Activated naive CD8-positive, alpha-beta T cell treated with anti-CD3 and anti-CD28 coated beads, Interleukin-2, amount 10 ng/mL, durations not matched to agents 7 days and 5 days (primary cell): ENCODE measurements around the gene EPN2. TPM values are rescaled to one million over a fixed set of nuclear protein-coding genes. Genes with fewer than 3 reads are reported as not detected.

ENCODE experiments used
- ATAC-seq: fragments of 150-1000 bp; cut with Tn5 transposase; one replicate; pipeline ENCODE4 v1.10.0; 2021; ENCODE audit warnings: low read depth, moderate library complexity
- POLR2A ChIA-PET: fragments of 350-600 bp; sonication (Branson Sonifier 250); formaldehyde crosslinking; loops from one replicate; lab custom pipeline; 2021; ENCODE audit warnings: antibody characterized with exemption; lab: Charles Lee
- DNase-seq: peaks from one replicate; pipeline ENCODE4 v3.0.0; 2021
- H3K27ac Mint-ChIP-seq: one replicate; pipeline ENCODE4 v1.8.0; 2022; ENCODE audit warnings: mild to moderate bottlenecking, mixed read lengths
- H3K27me3 Mint-ChIP-seq: one replicate; pipeline ENCODE4 v1.8.0; 2022; ENCODE audit warnings: mild to moderate bottlenecking, moderate library complexity, mixed read lengths
- H3K36me3 Mint-ChIP-seq: one replicate; pipeline ENCODE4 v1.8.0; 2021; ENCODE audit warnings: mild to moderate bottlenecking, mixed read lengths
- H3K4me1 Mint-ChIP-seq: one replicate; pipeline ENCODE4 v1.8.0; 2021; ENCODE audit warnings: mixed read lengths
- H3K4me3 Mint-ChIP-seq: one replicate; pipeline ENCODE4 v1.8.0; 2022; ENCODE audit warnings: mild to moderate bottlenecking, moderate library complexity, mixed read lengths
- H3K9me3 Mint-ChIP-seq: one replicate; pipeline ENCODE4 v1.8.0; 2021; ENCODE audit warnings: mixed read lengths
- total RNA-seq, 2 experiments: library from RNA; stranded (reverse); gene quantifications; one replicate each; pipeline ENCODE4 v1.2.3, GENCODE V29; 2021

EPN2 gene
- total RNA-seq, 2 experiments from 2014 or later, result 7.1 to 7.5 TPM

DNA sequence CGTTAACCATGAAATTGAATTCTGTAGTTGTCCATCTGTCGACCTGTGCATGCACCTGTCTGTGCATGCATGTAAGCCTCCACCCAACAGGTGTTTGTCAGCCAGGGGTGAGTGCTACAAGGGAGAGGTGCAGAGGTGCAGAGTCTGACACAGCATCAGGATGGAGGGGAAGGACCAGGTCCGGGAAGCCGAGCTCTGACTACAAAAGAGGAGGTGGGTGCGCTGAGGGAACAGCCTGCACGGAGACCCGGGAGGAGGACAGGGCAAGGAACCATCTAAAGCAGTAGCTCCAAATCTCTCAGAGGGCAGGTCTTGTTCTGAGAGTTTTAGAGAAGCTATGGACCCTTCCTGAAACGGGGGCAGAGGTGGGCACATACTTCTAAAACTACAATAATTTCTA, 71.2 kb downstream of the EPN2 start:
- no peaks in the 10 kb centered on the region for H3K36me3 Mint-ChIP-seq
- H3K4me3 Mint-ChIP-seq, result no peak overlapping the region
- no peaks in the 10 kb centered on the region for H3K9me3 Mint-ChIP-seq
- DNase-seq (no peak), ATAC-seq (no peak)
- peaks cover 41% of the 10 kb centered on the region for H3K27me3 Mint-ChIP-seq
- peaks cover 30% of the 10 kb centered on the region for H3K4me1 Mint-ChIP-seq
- POLR2A ChIA-PET, result no interaction called here
- H3K27ac Mint-ChIP-seq, result no peak overlapping the region

GRCh38 chr17:19309701-19310100, 72.5 kb downstream of the EPN2 start:
- no peak overlapping the region for H3K27ac Mint-ChIP-seq
- peaks cover 26% of the 10 kb centered on the region for H3K4me1 Mint-ChIP-seq
- peaks cover 41% of the 10 kb centered on the region for H3K27me3 Mint-ChIP-seq
- DNase-seq (no peak), ATAC-seq (no peak)
- H3K9me3 Mint-ChIP-seq, result no peaks in the 10 kb centered on the region
- POLR2A ChIA-PET, result no interaction called here
- H3K4me3 Mint-ChIP-seq, result no peak overlapping the region
- H3K36me3 Mint-ChIP-seq, result no peaks in the 10 kb centered on the region

- no peak overlapping the region for H3K4me3 Mint-ChIP-seq
- H3K9me3 Mint-ChIP-seq, result no peaks in the 10 kb centered on the region
- DNase-seq (no peak), ATAC-seq (no peak)
- peaks cover 24% of the 10 kb centered on the region for H3K4me1 Mint-ChIP-seq
- POLR2A ChIA-PET, result no interaction called here
- no peak overlapping the region for H3K27ac Mint-ChIP-seq
- H3K27me3 Mint-ChIP-seq, result peaks cover 42% of the 10 kb centered on the region
- H3K36me3 Mint-ChIP-seq, result no peaks in the 10 kb centered on the region
Measured at GRCh38 chr17:19310151-19310550, 73.0 kb downstream of the EPN2 start.

- H3K4me3 Mint-ChIP-seq, result no peak overlapping the region
- H3K27me3 Mint-ChIP-seq, result peaks cover 41% of the 10 kb centered on the region
- H3K9me3 Mint-ChIP-seq, result no peaks in the 10 kb centered on the region
- H3K4me1 Mint-ChIP-seq, result peaks cover 15% of the 10 kb centered on the region
- no peaks in the 10 kb centered on the region for H3K36me3 Mint-ChIP-seq
- no peak for DNase-seq
- H3K27ac Mint-ChIP-seq, result no peak overlapping the region
- ATAC-seq, result no peak
- POLR2A ChIA-PET, result no interaction called here
Measured at GRCh38 chr17:19311016-19311415, 73.8 kb downstream of the EPN2 start.

- Mint-ChIP-seq H3K9me3 (no peaks in the 10 kb centered on the region), H3K36me3 (no peaks in the 10 kb centered on the region), H3K27ac (no peak overlapping the region), H3K4me3 (no peak overlapping the region), H3K27me3 (peaks cover 36% of the 10 kb centered on the region), H3K4me1 (peaks cover 9% of the 10 kb centered on the region)
- POLR2A ChIA-PET, result no interaction called here
- ATAC-seq (no peak), DNase-seq (no peak)
Measured at GRCh38 chr17:19311421-19312215, 74.5 kb downstream of the EPN2 start.

DNA sequence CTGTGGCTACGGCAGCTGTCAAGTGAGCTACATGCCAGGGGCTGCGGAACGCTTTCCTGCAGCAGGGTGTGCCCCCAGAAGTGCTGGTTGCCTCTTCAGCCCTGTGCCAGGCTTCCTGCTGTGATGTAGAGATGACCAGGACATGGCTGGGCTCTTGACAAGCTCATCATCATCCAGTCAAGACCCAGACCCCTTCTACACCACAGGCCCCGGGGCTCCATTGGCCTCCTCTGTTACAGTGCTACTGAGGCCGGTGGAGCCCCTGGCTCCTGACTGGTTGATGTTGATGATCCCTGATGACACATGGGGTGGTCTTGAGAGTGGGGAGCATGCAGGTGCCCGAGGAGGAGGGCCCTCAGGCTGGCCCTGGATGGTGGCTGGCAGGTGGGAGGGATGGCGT, 75.2 kb downstream of the EPN2 start:
- no peaks in the 10 kb centered on the region for H3K36me3 Mint-ChIP-seq
- no peak for DNase-seq
- no peak overlapping the region for H3K27ac Mint-ChIP-seq
- H3K4me3 Mint-ChIP-seq, result no peak overlapping the region
- H3K27me3 Mint-ChIP-seq, result peaks cover 35% of the 10 kb centered on the region
- H3K4me1 Mint-ChIP-seq, result peaks cover 6% of the 10 kb centered on the region
- H3K9me3 Mint-ChIP-seq, result no peaks in the 10 kb centered on the region
- ATAC-seq, result no peak
- POLR2A ChIA-PET, result no interaction called here

GRCh38 chr17:19313066-19313745, 76.0 kb downstream of the EPN2 start:
- ATAC-seq, result no peak
- H3K4me3 Mint-ChIP-seq, result no peak overlapping the region
- POLR2A ChIA-PET, result no interaction called here
- no peaks in the 10 kb centered on the region for H3K36me3 Mint-ChIP-seq
- no peak overlapping the region for H3K27ac Mint-ChIP-seq
- H3K9me3 Mint-ChIP-seq, result no peaks in the 10 kb centered on the region
- H3K4me1 Mint-ChIP-seq, result peaks cover 3% of the 10 kb centered on the region
- no peak for DNase-seq
- peaks cover 27% of the 10 kb centered on the region for H3K27me3 Mint-ChIP-seq

GRCh38 chr17:19313746-19314651, 76.8 kb downstream of the EPN2 start:
- H3K9me3 Mint-ChIP-seq, result no peaks in the 10 kb centered on the region
- peaks cover 3% of the 10 kb centered on the region for H3K4me1 Mint-ChIP-seq
- H3K36me3 Mint-ChIP-seq, result no peaks in the 10 kb centered on the region
- DNase-seq (no peak), ATAC-seq (no peak)
- H3K27me3 Mint-ChIP-seq, result peaks cover 19% of the 10 kb centered on the region
- no peak overlapping the region for H3K27ac Mint-ChIP-seq
- H3K4me3 Mint-ChIP-seq, result no peak overlapping the region
- POLR2A ChIA-PET, result no interaction called here

GRCh38 chr17:19315104-19315503, 77.9 kb downstream of the EPN2 start:
- H3K27me3 Mint-ChIP-seq, result peaks cover 10% of the 10 kb centered on the region
- H3K9me3 Mint-ChIP-seq, result no peaks in the 10 kb centered on the region
- ATAC-seq (no peak), DNase-seq (no peak)
- no peaks in the 10 kb centered on the region for H3K36me3 Mint-ChIP-seq
- peaks cover 3% of the 10 kb centered on the region for H3K4me1 Mint-ChIP-seq
- POLR2A ChIA-PET, result no interaction called here
- H3K4me3 Mint-ChIP-seq, result no peak overlapping the region
- H3K27ac Mint-ChIP-seq, result no peak overlapping the region

GRCh38 chr17:19316761-19317358, 79.7 kb downstream of the EPN2 start:
- ATAC-seq (no peak), DNase-seq (no peak)
- Mint-ChIP-seq H3K4me1 (peaks cover under 1% of the 10 kb centered on the region), H3K4me3 (no peak overlapping the region), H3K36me3 (no peaks in the 10 kb centered on the region), H3K9me3 (no peaks in the 10 kb centered on the region), H3K27me3 (peaks cover 7% of the 10 kb centered on the region), H3K27ac (no peak overlapping the region)
- POLR2A ChIA-PET, result no interaction called here

- Mint-ChIP-seq H3K9me3 (no peaks in the 10 kb centered on the region), H3K27ac (no peak overlapping the region), H3K36me3 (no peaks in the 10 kb centered on the region), H3K27me3 (peaks cover 7% of the 10 kb centered on the region), H3K4me1 (no peaks in the 10 kb centered on the region), H3K4me3 (no peak overlapping the region)
- DNase-seq (no peak), ATAC-seq (no peak)
- POLR2A ChIA-PET, result no interaction called here
Measured at GRCh38 chr17:19317359-19318095, 80.4 kb downstream of the EPN2 start.

DNA sequence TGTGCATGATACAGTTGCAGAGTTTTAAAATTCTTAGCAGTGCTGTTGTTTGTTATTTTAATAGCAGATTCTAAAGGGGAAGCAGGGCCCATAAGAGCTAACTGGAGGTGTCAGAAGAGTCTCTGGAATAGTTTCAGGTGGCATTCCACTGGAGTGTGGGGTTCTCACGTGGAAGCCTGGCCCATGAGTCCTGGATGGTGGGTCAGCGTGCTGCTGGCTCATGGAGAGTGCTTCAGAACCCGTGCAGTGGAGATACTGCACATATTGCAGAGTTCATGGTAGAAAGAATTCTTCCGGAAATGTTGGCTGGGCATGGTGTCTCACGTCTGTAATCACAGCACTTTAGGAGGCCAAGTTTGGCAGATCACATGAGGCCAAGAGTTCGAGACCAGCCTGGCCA, 81.4 kb downstream of the EPN2 start:
- POLR2A ChIA-PET, result no interaction called here
- H3K27me3 Mint-ChIP-seq, result peaks cover 13% of the 10 kb centered on the region
- H3K9me3 Mint-ChIP-seq, result no peaks in the 10 kb centered on the region
- ATAC-seq, result no peak
- H3K36me3 Mint-ChIP-seq, result no peaks in the 10 kb centered on the region
- H3K4me3 Mint-ChIP-seq, result no peak overlapping the region
- no peak for DNase-seq
- no peaks in the 10 kb centered on the region for H3K4me1 Mint-ChIP-seq
- no peak overlapping the region for H3K27ac Mint-ChIP-seq
